IMR-90 (cell line): ENCODE data around the gene RGS3. TPM values are rescaled to one million over a fixed set of nuclear protein-coding genes. Genes with fewer than 3 reads are reported as not detected.

Experiments used
- ATAC-seq: fragments of 200-7000 bp; cut with Tn5 transposase; 2 replicates; pipeline ENCODE4 v1.9.1; 2020; ENCODE audit warnings: low read depth, mild to moderate bottlenecking, moderate library complexity
- BruUV-seq: library from RNA; stranded (reverse); fragments of 400-500 nt; replicated peaks from 2 replicates; lab custom pipeline; 2021; lab: Mats Ljungman, UMichigan
- CTCF ChIA-PET: fragments of 300-600 bp; formaldehyde crosslinking; extraction: SDS; loops from one replicate; lab custom pipeline; 2021; ENCODE audit warnings: antibody characterized with exemption; lab: Yijun Ruan, JAX
- POLR2A ChIA-PET: fragments of 300-600 bp; sonication (Branson Sonifier 250); formaldehyde crosslinking; loops from one replicate; lab custom pipeline; 2022; ENCODE audit warnings: antibody characterized with exemption; ENCODE audit not compliant: unreplicated experiment; lab: Charles Lee
- DNase-seq: peaks from one replicate; pipeline ENCODE4 v3.0.0; 2013
- H2AFZ ChIP-seq: replicated peaks from 2 replicates; pipeline ENCODE3; 2013; ENCODE audit warnings: low read length, mild to moderate bottlenecking; ENCODE audit not compliant: poor library complexity
- H2AK5ac ChIP-seq: 2 replicates; pipeline ENCODE4 v1.6.1; 2013; ENCODE audit warnings: low read depth, low read length, inconsistent platforms
- H2AK9ac ChIP-seq: replicated peaks from 2 replicates; pipeline ENCODE3; 2013; ENCODE audit warnings: mild to moderate bottlenecking, low read depth, low read length, moderate library complexity; ENCODE audit not compliant: poor library complexity
- H2BK120ac ChIP-seq: 2 replicates; pipeline ENCODE4 v1.6.1; 2013; ENCODE audit warnings: low read depth, low read length, inconsistent platforms
- H2BK15ac ChIP-seq: 3 replicates; pipeline ENCODE4 v1.6.1; 2013; ENCODE audit warnings: low read depth, low read length, inconsistent platforms
- H2BK20ac ChIP-seq: 2 replicates; pipeline ENCODE4 v1.6.1; 2013; ENCODE audit warnings: low read depth, mild to moderate bottlenecking, inconsistent platforms, low read length, moderate library complexity
- H2BK5ac ChIP-seq: 2 replicates; pipeline ENCODE4 v1.6.1; 2013; ENCODE audit warnings: mild to moderate bottlenecking, low read depth, low read length, inconsistent platforms; ENCODE audit not compliant: poor library complexity, severe bottlenecking
- H3K14ac ChIP-seq: replicated peaks from 2 replicates; pipeline ENCODE4 v1.6.1; 2013; ENCODE audit warnings: low read depth, low read length, inconsistent platforms
- H3K18ac ChIP-seq: 2 replicates; pipeline ENCODE4 v1.6.1; 2013; ENCODE audit warnings: low read depth, low read length, control low read depth
- H3K23ac ChIP-seq: 2 replicates; pipeline ENCODE4 v1.6.1; 2013; ENCODE audit warnings: low read depth, low read length, inconsistent platforms
- H3K27ac ChIP-seq: 2 replicates; pipeline ENCODE4 v1.5.1; 2013; ENCODE audit warnings: mild to moderate bottlenecking, control low read depth, low read length; ENCODE audit not compliant: insufficient read depth
- H3K27me3 ChIP-seq: 2 replicates; pipeline ENCODE4 v1.6.1; 2013; ENCODE audit warnings: low read length; ENCODE audit not compliant: control insufficient read depth, insufficient read depth
- H3K36me3 ChIP-seq: 2 replicates; pipeline ENCODE4 v1.6.1; 2013; ENCODE audit warnings: low read length, mixed read lengths; ENCODE audit not compliant: control insufficient read depth, insufficient read depth
- H3K4ac ChIP-seq: 2 replicates; pipeline ENCODE4 v1.6.1; 2013; ENCODE audit warnings: low read depth, low read length, inconsistent platforms
- H3K4me1 ChIP-seq: 2 replicates; pipeline ENCODE4 v1.6.1; 2013; ENCODE audit warnings: low read length, mixed read lengths; ENCODE audit not compliant: control insufficient read depth, insufficient read depth
- H3K4me2 ChIP-seq: 2 replicates; pipeline ENCODE4 v1.6.1; 2013; ENCODE audit warnings: low read depth, mild to moderate bottlenecking, control low read depth, low read length, moderate library complexity
- H3K4me3 ChIP-seq: 2 replicates; pipeline ENCODE4 v1.5.1; 2013; ENCODE audit warnings: low read depth, mild to moderate bottlenecking, control low read depth, low read length, moderate library complexity; ENCODE audit not compliant: insufficient read depth
- H3K56ac ChIP-seq: 2 replicates; pipeline ENCODE4 v1.6.1; 2013; ENCODE audit warnings: low read length, inconsistent platforms; ENCODE audit not compliant: insufficient read depth; ENCODE audit errors: extremely low read depth
- H3K79me1 ChIP-seq, 2 experiments: 2 replicates each; pipeline ENCODE4 v1.6.1; 2013; ENCODE audit warnings: low read length in 2 of 2, inconsistent platforms in 1 of 2, low read depth in 1 of 2
- H3K9ac ChIP-seq: 2 replicates; pipeline ENCODE4 v1.6.1; 2013; ENCODE audit warnings: low read depth, low read length, control low read depth
- H3K9me1 ChIP-seq: 2 replicates; pipeline ENCODE4 v1.6.1; 2013; ENCODE audit warnings: low read length, inconsistent platforms; ENCODE audit not compliant: insufficient read depth
- H3K9me3 ChIP-seq: 2 replicates; pipeline ENCODE4 v1.6.1; 2013; ENCODE audit warnings: low read length; ENCODE audit not compliant: control insufficient read depth, insufficient read depth
- H4K20me1 ChIP-seq: 2 replicates; pipeline ENCODE4 v1.6.1; 2013; ENCODE audit warnings: low read length, inconsistent platforms; ENCODE audit not compliant: insufficient read depth
- H4K5ac ChIP-seq: 2 replicates; pipeline ENCODE4 v1.6.1; 2013; ENCODE audit warnings: mild to moderate bottlenecking, low read depth, low read length, control low read depth
- H4K8ac ChIP-seq, 2 experiments: 2 replicates each; pipeline ENCODE4 v1.6.1; 2013; ENCODE audit warnings: low read depth in 2 of 2, low read length in 2 of 2, control low read depth in 1 of 2, inconsistent platforms in 1 of 2
- H4K91ac ChIP-seq: 2 replicates; pipeline ENCODE4 v1.6.1; 2013; ENCODE audit warnings: low read depth, low read length, inconsistent platforms; ENCODE audit not compliant: insufficient read depth
- BHLHE40 ChIP-seq: fragments of 150-350 bp; IDR thresholded peaks from 2 replicates; pipeline ENCODE4 v1.6.1; 2016; ENCODE audit warnings: mild to moderate bottlenecking, low read depth, low read length
- CEBPB ChIP-seq: IDR thresholded peaks from 2 replicates; pipeline ENCODE4 v1.6.1; 2012; ENCODE audit warnings: low read depth, low read length, improper control_type of control experiment
- CHD1 ChIP-seq: IDR thresholded peaks from 2 replicates; pipeline ENCODE4 v1.6.1; 2012; ENCODE audit warnings: low read depth, low read length, improper control_type of control experiment
- FOS ChIP-seq: fragments of 150-350 bp; IDR thresholded peaks from 2 replicates; pipeline ENCODE4 v1.6.1; 2016; ENCODE audit warnings: low read depth, low read length
- MAFK ChIP-seq: IDR thresholded peaks from 2 replicates; pipeline ENCODE4 v1.6.1; 2012; ENCODE audit warnings: low read depth, low read length, improper control_type of control experiment
- MAZ ChIP-seq: IDR thresholded peaks from 2 replicates; pipeline ENCODE4 v1.6.1; 2012; ENCODE audit warnings: low read depth, mild to moderate bottlenecking, low read length, improper control_type of control experiment, moderate library complexity, borderline replicate concordance
- MXI1 ChIP-seq: IDR thresholded peaks from 2 replicates; pipeline ENCODE4 v1.6.1; 2012; ENCODE audit warnings: low read depth, mild to moderate bottlenecking, low read length, moderate library complexity, borderline replicate concordance
- NFE2L2 ChIP-seq: fragments of 150-350 bp; IDR thresholded peaks from 2 replicates; pipeline ENCODE4 v1.6.1; 2016; ENCODE audit warnings: low read depth, mild to moderate bottlenecking, low read length
- POLR2A ChIP-seq: IDR thresholded peaks from 2 replicates; pipeline ENCODE4 v1.6.1; 2012; ENCODE audit warnings: mild to moderate bottlenecking, low read depth, low read length
- RAD21 ChIP-seq: IDR thresholded peaks from 2 replicates; pipeline ENCODE4 v1.6.1; 2012; ENCODE audit warnings: low read length, improper control_type of control experiment
- RCOR1 ChIP-seq: IDR thresholded peaks from 2 replicates; pipeline ENCODE4 v1.6.1; 2012; ENCODE audit warnings: mild to moderate bottlenecking, low read length, improper control_type of control experiment; ENCODE audit not compliant: insufficient replicate concordance
- RFX5 ChIP-seq: IDR thresholded peaks from 2 replicates; pipeline ENCODE4 v1.8.0; 2012; ENCODE audit warnings: low read depth, mild to moderate bottlenecking, low read length, moderate library complexity
- SMC3 ChIP-seq: fragments of 150-350 bp; IDR thresholded peaks from 2 replicates; pipeline ENCODE4 v1.6.1; 2016; ENCODE audit warnings: low read depth, mild to moderate bottlenecking, antibody characterized with exemption, low read length, moderate library complexity
- USF2 ChIP-seq: fragments of 150-350 bp; IDR thresholded peaks from 2 replicates; pipeline ENCODE4 v1.6.1; 2017; ENCODE audit warnings: mild to moderate bottlenecking, antibody characterized with exemption, low read length, low read depth
- WGBS, 2 experiments: methylation state at CpG; one replicate each; pipeline versions ENCODE4 v1.1.5 to v1.1.7; 2013; ENCODE audit warnings: missing lambda C conversion rate in 2 of 2; ENCODE audit not compliant: insufficient read length in 1 of 2; ENCODE audit errors: extremely low coverage in 2 of 2; 5-methylcytosine and 5-hydroxymethylcytosine counted together
- dilution Hi-C: fragments of 300-500 bp; cut with HindIII; formaldehyde crosslinking; loops from one replicate; pipeline ENCODE4 v1.14.3; 2018; ENCODE audit warnings: low sequenced_read_pairs; ENCODE audit not compliant: unreplicated experiment
- in situ Hi-C: fragments of 300-500 bp; cut with MboI; formaldehyde crosslinking; loops from 3 replicates; pipeline ENCODE4 v1.14.3; 2019; ENCODE audit warnings: low sequenced_read_pairs, inconsistent platforms, mixed read lengths
- intact Hi-C: fragments of 100-400 bp; cut with micrococcal nuclease; formaldehyde crosslinking; loops from 2 replicates; pipeline ENCODE4 v1.10.0; 2022
- polyA plus RNA-seq, 3 experiments: library from polyadenylated mRNA; depleted of rRNA; stranded (reverse); fragments of >200 nt; gene quantifications; 2 replicates each; pipeline ENCODE4 v1.2.3, GENCODE V29; 2012; ENCODE audit warnings: low replicate concordance in 1 of 3
- total RNA-seq: library from RNA; depleted of rRNA; stranded (reverse); fragments of >200 nt; gene quantifications from 2 replicates; pipeline ENCODE4 v1.2.3, GENCODE V29; 2012
- TF ChIP-seq, protein P1 (sequence below): fragments of 150-350 bp; IDR thresholded peaks from 2 replicates; pipeline ENCODE4 v1.6.1; 2016; ENCODE audit warnings: low read depth, mild to moderate bottlenecking, low read length, moderate library complexity, borderline replicate concordance
- TF ChIP-seq, protein P2 (sequence below): conservative IDR thresholded peaks from 2 replicates; pipeline ENCODE4 v1.5.1; 2012; ENCODE audit warnings: mild to moderate bottlenecking, low read depth, low read length, improper control_type of control experiment

The RGS3 gene
- total and polyA plus RNA-seq, 2 of the 4 experiments (the other 2 are of a cell fraction) = 51.8 to 65.6 TPM

DNA sequence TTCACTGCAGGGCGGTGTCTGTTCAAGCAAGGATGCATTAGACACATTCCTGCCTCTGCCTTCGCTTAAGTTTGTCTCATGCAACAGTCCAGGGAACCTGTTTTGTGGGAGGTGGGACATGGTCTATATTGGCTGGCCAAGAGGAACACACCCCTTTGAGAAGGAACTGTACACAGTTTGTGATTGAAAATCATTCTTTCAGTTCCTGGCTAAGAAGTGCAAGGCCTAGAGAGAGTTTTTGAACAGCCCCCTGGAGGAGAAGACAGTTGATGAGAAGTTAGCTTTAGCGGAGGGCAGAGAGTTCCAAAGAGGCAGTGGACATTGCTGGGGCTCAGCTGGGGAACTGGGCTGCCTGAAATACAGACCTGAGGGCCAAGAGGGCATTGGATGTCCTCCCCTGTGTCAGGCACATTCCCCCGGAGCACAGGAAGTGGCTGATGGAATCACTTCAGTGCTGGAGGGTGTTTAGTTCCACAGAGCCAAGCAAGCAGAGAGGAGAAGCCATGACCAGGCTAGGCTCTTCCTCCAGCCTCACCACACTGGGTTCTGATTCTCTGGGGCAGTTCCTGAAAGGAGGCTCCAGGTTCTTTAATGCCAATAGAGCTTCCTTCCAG, 66.6 kb downstream of the RGS3 start:
- 50% methylated on average over 2 of the region's 4 CpGs; no CpG with 5 or more reads in 1 of the 2 experiments for WGBS, 2 experiments
- BruUV-seq = no TSS peak
- TF ChIP-seq FOS = no peak
- no peak for TF ChIP-seq CEBPB
- no peak for TF ChIP-seq RAD21
- TF ChIP-seq RFX5 = no peak
- TF ChIP-seq MXI1 = no peak
- no peak for TF ChIP-seq POLR2A
- TF ChIP-seq, protein P1, sequence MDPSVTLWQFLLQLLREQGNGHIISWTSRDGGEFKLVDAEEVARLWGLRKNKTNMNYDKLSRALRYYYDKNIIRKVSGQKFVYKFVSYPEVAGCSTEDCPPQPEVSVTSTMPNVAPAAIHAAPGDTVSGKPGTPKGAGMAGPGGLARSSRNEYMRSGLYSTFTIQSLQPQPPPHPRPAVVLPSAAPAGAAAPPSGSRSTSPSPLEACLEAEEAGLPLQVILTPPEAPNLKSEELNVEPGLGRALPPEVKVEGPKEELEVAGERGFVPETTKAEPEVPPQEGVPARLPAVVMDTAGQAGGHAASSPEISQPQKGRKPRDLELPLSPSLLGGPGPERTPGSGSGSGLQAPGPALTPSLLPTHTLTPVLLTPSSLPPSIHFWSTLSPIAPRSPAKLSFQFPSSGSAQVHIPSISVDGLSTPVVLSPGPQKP = no peak
- TF ChIP-seq, protein P2, sequence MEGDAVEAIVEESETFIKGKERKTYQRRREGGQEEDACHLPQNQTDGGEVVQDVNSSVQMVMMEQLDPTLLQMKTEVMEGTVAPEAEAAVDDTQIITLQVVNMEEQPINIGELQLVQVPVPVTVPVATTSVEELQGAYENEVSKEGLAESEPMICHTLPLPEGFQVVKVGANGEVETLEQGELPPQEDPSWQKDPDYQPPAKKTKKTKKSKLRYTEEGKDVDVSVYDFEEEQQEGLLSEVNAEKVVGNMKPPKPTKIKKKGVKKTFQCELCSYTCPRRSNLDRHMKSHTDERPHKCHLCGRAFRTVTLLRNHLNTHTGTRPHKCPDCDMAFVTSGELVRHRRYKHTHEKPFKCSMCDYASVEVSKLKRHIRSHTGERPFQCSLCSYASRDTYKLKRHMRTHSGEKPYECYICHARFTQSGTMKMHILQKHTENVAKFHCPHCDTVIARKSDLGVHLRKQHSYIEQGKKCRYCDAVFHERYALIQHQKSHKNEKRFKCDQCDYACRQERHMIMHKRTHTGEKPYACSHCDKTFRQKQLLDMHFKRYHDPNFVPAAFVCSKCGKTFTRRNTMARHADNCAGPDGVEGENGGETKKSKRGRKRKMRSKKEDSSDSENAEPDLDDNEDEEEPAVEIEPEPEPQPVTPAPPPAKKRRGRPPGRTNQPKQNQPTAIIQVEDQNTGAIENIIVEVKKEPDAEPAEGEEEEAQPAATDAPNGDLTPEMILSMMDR = no peak
- TF ChIP-seq NFE2L2 = no peak
- no peak for TF ChIP-seq USF2
- TF ChIP-seq MAZ = no peak
- TF ChIP-seq SMC3 = no peak
- TF ChIP-seq BHLHE40 = no peak
- TF ChIP-seq RCOR1 = no peak
- TF ChIP-seq MAFK = no peak
- TF ChIP-seq CHD1 = no peak
- H3K4me1 ChIP-seq = peaks cover 2% of the 10 kb centered on the region; the same call in 1 of the 2 replicates
- H3K27me3 ChIP-seq = no peaks in the 10 kb centered on the region
- no peak overlapping the region for H3K4me2 ChIP-seq
- H4K5ac ChIP-seq = no peak overlapping the region
- no peak overlapping the region for H2AFZ ChIP-seq
- H4K91ac ChIP-seq = no peak overlapping the region
- H2BK15ac ChIP-seq = no peak overlapping the region
- H3K18ac ChIP-seq = no peak overlapping the region
- POLR2A ChIA-PET = no interaction called here
- no peak overlapping the region for H3K56ac ChIP-seq
- no peak overlapping the region for H3K9ac ChIP-seq
- no peaks in the 10 kb centered on the region for H4K20me1 ChIP-seq
- H3K27ac ChIP-seq = no peak overlapping the region
- no peak overlapping the region for H3K4me3 ChIP-seq
- no peak overlapping the region for H2BK120ac ChIP-seq
- no peak overlapping the region for H3K14ac ChIP-seq
- no peaks in the 10 kb centered on the region for H3K9me3 ChIP-seq
- no peak overlapping the region for H3K23ac ChIP-seq
- H3K36me3 ChIP-seq = no peaks in the 10 kb centered on the region
- ATAC-seq = no peak
- peaks cover 2% of the 10 kb centered on the region; the same call in 1 of the 2 replicates for H3K9me1 ChIP-seq
- no peak overlapping the region for H2BK20ac ChIP-seq
- intact Hi-C loops = no loop called here
- CTCF ChIA-PET = no interaction called here
- H2BK5ac ChIP-seq = no peak overlapping the region
- no peaks in the 10 kb centered on the region for H3K79me1 ChIP-seq
- H4K8ac ChIP-seq = no peak overlapping the region
- H2AK9ac ChIP-seq = no peak overlapping the region
- no peak overlapping the region for H2AK5ac ChIP-seq
- in situ Hi-C loops = no loop called here
- no peak for DNase-seq
- dilution Hi-C loops = no loop called here
- no peak overlapping the region for H3K4ac ChIP-seq
